Measurements from ENCODE around the gene IQCB1. TPM values are rescaled to one million over a fixed set of nuclear protein-coding genes. Genes with fewer than 3 reads are reported as not detected.
"Not testable (repeated sequence)": the region's sequence is repeated elsewhere in the genome, so short reads cannot be mapped to it uniquely, and the experiment has no call there.

The IQCB1 gene
- total and polyA plus RNA-seq, 2 experiments from 2014 or later, result 28.8 to 39.0 TPM

- TF ChIP-seq ZNF462 (CRISPR knock-in tag; IDR thresholded peaks at IDR 0.05), result no peak
- no peak for TF ChIP-seq EZH2phosphoT487 (IDR thresholded peaks at IDR 0.05; ENCODE audit: unreplicated experiment)
- TF ChIP-seq POLR2AphosphoS5 (IDR thresholded peaks at IDR 0.05; ENCODE audit: low read depth), result no peak
These were observed 86.9 kb downstream of the IQCB1 start (continued) for GRCh38 chr3:121747976-121748375.

GRCh38 chr3:121743106-121743505, 91.8 kb downstream of the IQCB1 start:
- not testable (repeated sequence) for H3K27ac ChIP-seq (ENCODE audit: low read depth); H3K36me3 ChIP-seq (ENCODE audit: insufficient read depth); H3K4me1 Mint-ChIP-seq; H3K27me3 ChIP-seq (ENCODE audit: insufficient read depth); H3K27ac Mint-ChIP-seq; H3K27me3 Mint-ChIP-seq (ENCODE audit: insufficient read depth, low read depth, poor library complexity); ATAC-seq; H3K9me2 ChIP-seq (ENCODE audit: insufficient read depth); H3K9me3 Mint-ChIP-seq; H3K4me1 ChIP-seq (ENCODE audit: insufficient read depth); H3F3A ChIP-seq (replicated peaks; ENCODE audit: low read depth); H2AFZ ChIP-seq; H3K4me3 ChIP-seq; H3K4me2 ChIP-seq; DNase-seq (ENCODE audit: low spot score); H4K20me1 ChIP-seq (replicated peaks; ENCODE audit: insufficient read depth); H3K4me3 Mint-ChIP-seq
- H3K79me2 ChIP-seq (replicated peaks; ENCODE audit: insufficient read depth), result peaks cover 78% of the 10 kb centered on the region
- H3K36me3 Mint-ChIP-seq (ENCODE audit: low read depth), result peaks cover 12% of the 10 kb centered on the region; the same call in 2 of the 3 replicates

- Mint-ChIP-seq H3K36me3 (ENCODE audit: low read depth) (peaks cover 12% of the 10 kb centered on the region; the same call in 2 of the 3 replicates), H3K4me1 (no peaks in the 10 kb centered on the region), H3K27ac (no peak overlapping the region), H3K4me3 (no peak overlapping the region), H3K9me3 (peaks cover 8% of the 10 kb centered on the region; the same call in 2 of the 3 replicates), H3K27me3 (ENCODE audit: insufficient read depth, low read depth, poor library complexity) (peaks cover 5% of the 10 kb centered on the region)
- ATAC-seq (no peak), DNase-seq (ENCODE audit: low spot score) (no peak)
- Histone ChIP-seq H2AFZ (no peak overlapping the region), H3K4me2 (no peak overlapping the region), H3K9me2 (ENCODE audit: insufficient read depth) (no peaks in the 10 kb centered on the region), H4K20me1 (replicated peaks; ENCODE audit: insufficient read depth) (no peaks in the 10 kb centered on the region), H3K4me3 (no peak overlapping the region), H3K36me3 (ENCODE audit: insufficient read depth) (0 out of 2 replicates have a peak, but pooled peaks cover 5% of the 10 kb centered on the region), H3K27ac (ENCODE audit: low read depth) (no peak overlapping the region), H3K27me3 (ENCODE audit: insufficient read depth) (no peaks in the 10 kb centered on the region), H3K79me2 (replicated peaks; ENCODE audit: insufficient read depth) (peaks cover 88% of the 10 kb centered on the region), H3K4me1 (ENCODE audit: insufficient read depth) (no peaks in the 10 kb centered on the region), H3F3A (replicated peaks; ENCODE audit: low read depth) (no peaks in the 10 kb centered on the region)
- TF ChIP-seq CTCF (conservative IDR thresholded peaks at IDR 0.05; ENCODE audit: low read depth in 2 of 2), result no peak
These were observed 94.0 kb downstream of the IQCB1 start for GRCh38 chr3:121740896-121741295.
